Endothelial cell of umbilical vein (primary cell): ENCODE results near the gene JPH2.

Source experiments
- EZH2 ChIP-seq: IDR thresholded peaks from 2 replicates; pipeline ENCODE4 v1.6.1; 2012; ENCODE audit warnings: borderline replicate concordance, low read depth, mild to moderate bottlenecking, moderate library complexity, low read length, inconsistent platforms; ENCODE audit not compliant: severe bottlenecking
- FOS ChIP-seq: IDR thresholded peaks from 2 replicates; pipeline ENCODE4 v1.6.1; 2011; ENCODE audit warnings: mild to moderate bottlenecking, low read length, moderate library complexity, borderline replicate concordance; ENCODE audit not compliant: insufficient read depth
- GATA2 ChIP-seq: IDR thresholded peaks from 2 replicates; pipeline ENCODE4 v1.7.0; 2011; ENCODE audit warnings: low read depth, mild to moderate bottlenecking, moderate library complexity, mixed read lengths, low read length; ENCODE audit not compliant: insufficient read length, insufficient read depth
- JUN ChIP-seq: IDR thresholded peaks from 2 replicates; pipeline ENCODE4 v1.6.1; 2011; ENCODE audit warnings: borderline replicate concordance, low read depth; ENCODE audit not compliant: insufficient read length, insufficient read depth
- POLR2A ChIP-seq: IDR thresholded peaks from 2 replicates; pipeline ENCODE4 v1.6.1; 2012; ENCODE audit warnings: low read depth, mild to moderate bottlenecking, control low read depth, low read length
- POLR2AphosphoS5 ChIP-seq: IDR thresholded peaks from 2 replicates; pipeline ENCODE4 v1.6.1; 2012; ENCODE audit warnings: low read depth, mild to moderate bottlenecking, control low read depth, low read length, moderate library complexity; ENCODE audit not compliant: insufficient read depth
- TF ChIP-seq, protein P1 (sequence below), 2 donors: IDR thresholded peaks; 1 replicate in 1 of 2; 2 replicates in 1 of 2; pipeline ENCODE4 v1.5.1; 2011; ENCODE audit warnings: low read length in 2 of 2, mild to moderate bottlenecking in 2 of 2, moderate library complexity in 2 of 2, control low read depth in 1 of 2, inconsistent platforms in 1 of 2, low read depth in 1 of 2; ENCODE audit not compliant: insufficient read depth in 1 of 2; ENCODE audit errors: extremely low read depth in 1 of 2
- TF ChIP-seq, protein P2 (sequence below): IDR thresholded peaks from 2 replicates; pipeline ENCODE4 v1.6.1; 2011; ENCODE audit not compliant: insufficient read depth, insufficient read length

DNA sequence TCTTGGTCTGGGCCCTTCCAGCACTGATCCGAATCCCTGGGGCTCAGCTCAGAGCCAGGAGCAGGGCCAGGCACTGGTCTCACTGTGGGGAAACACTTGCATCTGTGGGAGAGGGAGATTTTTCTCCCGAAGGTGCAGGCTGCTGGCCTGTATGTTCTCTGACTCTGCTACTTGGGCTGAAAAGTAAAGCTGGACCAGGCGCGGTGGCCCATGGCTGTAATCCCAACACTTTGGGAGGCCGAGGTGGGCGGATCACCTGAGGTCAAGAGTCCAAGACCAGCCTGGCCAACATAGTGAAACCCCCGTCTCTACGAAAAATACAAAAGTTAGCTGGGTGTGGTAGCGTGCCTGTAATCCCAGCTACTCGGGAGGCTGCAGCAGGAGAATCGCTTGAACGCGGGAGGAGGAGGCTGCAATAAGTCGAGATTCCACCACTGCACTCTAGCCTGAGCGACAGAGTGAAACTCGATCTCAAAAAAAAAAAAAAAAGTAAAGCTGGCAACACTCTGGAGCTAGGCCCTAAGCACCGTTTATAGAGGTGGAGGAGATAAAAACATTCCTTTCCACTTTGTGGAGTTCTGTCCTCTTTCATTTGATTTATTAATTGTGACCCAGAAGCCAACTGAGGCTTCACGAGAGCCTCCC, 41.7 kb downstream of the JPH2 start:
- TF ChIP-seq, protein P1, sequence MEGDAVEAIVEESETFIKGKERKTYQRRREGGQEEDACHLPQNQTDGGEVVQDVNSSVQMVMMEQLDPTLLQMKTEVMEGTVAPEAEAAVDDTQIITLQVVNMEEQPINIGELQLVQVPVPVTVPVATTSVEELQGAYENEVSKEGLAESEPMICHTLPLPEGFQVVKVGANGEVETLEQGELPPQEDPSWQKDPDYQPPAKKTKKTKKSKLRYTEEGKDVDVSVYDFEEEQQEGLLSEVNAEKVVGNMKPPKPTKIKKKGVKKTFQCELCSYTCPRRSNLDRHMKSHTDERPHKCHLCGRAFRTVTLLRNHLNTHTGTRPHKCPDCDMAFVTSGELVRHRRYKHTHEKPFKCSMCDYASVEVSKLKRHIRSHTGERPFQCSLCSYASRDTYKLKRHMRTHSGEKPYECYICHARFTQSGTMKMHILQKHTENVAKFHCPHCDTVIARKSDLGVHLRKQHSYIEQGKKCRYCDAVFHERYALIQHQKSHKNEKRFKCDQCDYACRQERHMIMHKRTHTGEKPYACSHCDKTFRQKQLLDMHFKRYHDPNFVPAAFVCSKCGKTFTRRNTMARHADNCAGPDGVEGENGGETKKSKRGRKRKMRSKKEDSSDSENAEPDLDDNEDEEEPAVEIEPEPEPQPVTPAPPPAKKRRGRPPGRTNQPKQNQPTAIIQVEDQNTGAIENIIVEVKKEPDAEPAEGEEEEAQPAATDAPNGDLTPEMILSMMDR (IDR thresholded peaks at IDR 0.05; ENCODE audit: extremely low read depth in 1 of 2, insufficient read depth in 1 of 2, low read depth in 1 of 2, low read length in 2 of 2): no peak
- TF ChIP-seq POLR2A (no peak), GATA2 (no peak), POLR2AphosphoS5 (no peak), EZH2 (no peak), FOS (no peak), JUN (no peak)
- TF ChIP-seq, protein P2, sequence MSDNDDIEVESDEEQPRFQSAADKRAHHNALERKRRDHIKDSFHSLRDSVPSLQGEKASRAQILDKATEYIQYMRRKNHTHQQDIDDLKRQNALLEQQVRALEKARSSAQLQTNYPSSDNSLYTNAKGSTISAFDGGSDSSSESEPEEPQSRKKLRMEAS: no peak
